DMS79 treated with DMSO at 0.1 percent for 48 hours (cell line): ENCODE results near the gene OR5K3.

Source experiments
- DNase-seq: peaks from one replicate; lab custom pipeline; 2025; lab: John Stamatoyannopoulos, UW

Gene OR5K3

GRCh38 chr3:98434412-98434811, 43.9 kb downstream of the OR5K3 start:
- DNase-seq = no peak

DNA sequence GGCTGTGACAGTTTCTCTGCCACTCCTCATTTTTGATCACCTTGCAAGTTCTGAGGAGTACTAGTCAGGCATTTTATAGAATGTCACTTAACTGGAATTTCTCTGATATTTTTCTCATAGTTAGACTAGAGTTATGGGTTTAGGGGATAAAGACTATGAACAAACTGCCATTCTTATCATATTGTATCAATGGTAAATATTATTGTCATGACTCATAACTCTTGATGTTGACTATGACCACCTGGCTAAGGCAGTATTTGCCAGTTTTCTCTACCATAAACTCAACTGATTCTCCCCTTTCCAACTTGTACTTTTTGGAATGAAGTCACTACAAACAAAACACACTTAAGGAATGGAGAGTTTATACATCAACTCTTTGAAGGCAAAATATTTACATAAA, 49.8 kb downstream of the OR5K3 start:
- DNase-seq = no peak
